Activated T-helper 17 cell treated with anti-CD3 and anti-CD28 coated beads, Interleukin-2, amount 50 U/mL, for 72 hours (primary cell): Measurements from ENCODE around the gene COL25A1. TPM values are rescaled to one million over a fixed set of nuclear protein-coding genes. Genes with fewer than 3 reads are reported as not detected.
A peak's percentile ranks its signal among the peaks of the same experiment; 100 is the strongest.

Source experiments
- ATAC-seq: fragments of 150-1000 bp; cut with Tn5 transposase; replicated peaks from 2 replicates; pipeline ENCODE4 v1.10.0; 2021; ENCODE audit warnings: mild to moderate bottlenecking, moderate library complexity
- H3K27ac Mint-ChIP-seq: one replicate; pipeline ENCODE4 v1.8.0; 2022; ENCODE audit warnings: mixed read lengths
- H3K27me3 Mint-ChIP-seq: one replicate; pipeline ENCODE4 v1.8.0; 2022; ENCODE audit warnings: mixed read lengths
- H3K36me3 Mint-ChIP-seq: one replicate; pipeline ENCODE4 v1.8.0; 2022; ENCODE audit warnings: low read depth, mild to moderate bottlenecking, mixed read lengths
- H3K4me1 Mint-ChIP-seq: one replicate; pipeline ENCODE4 v1.8.0; 2022; ENCODE audit warnings: mixed read lengths
- H3K4me3 Mint-ChIP-seq: one replicate; pipeline ENCODE4 v1.8.0; 2022; ENCODE audit warnings: mild to moderate bottlenecking, mixed read lengths
- H3K9me3 Mint-ChIP-seq: one replicate; pipeline ENCODE4 v1.8.0; 2022; ENCODE audit warnings: mixed read lengths
- total RNA-seq, 2 donors: library from RNA; stranded (reverse); gene quantifications; one replicate each; pipeline ENCODE4 v1.2.3, GENCODE V29; 2022

Gene COL25A1
- total RNA-seq, 2 donors from 2014 or later = 0.08 TPM; not detected in 1

DNA sequence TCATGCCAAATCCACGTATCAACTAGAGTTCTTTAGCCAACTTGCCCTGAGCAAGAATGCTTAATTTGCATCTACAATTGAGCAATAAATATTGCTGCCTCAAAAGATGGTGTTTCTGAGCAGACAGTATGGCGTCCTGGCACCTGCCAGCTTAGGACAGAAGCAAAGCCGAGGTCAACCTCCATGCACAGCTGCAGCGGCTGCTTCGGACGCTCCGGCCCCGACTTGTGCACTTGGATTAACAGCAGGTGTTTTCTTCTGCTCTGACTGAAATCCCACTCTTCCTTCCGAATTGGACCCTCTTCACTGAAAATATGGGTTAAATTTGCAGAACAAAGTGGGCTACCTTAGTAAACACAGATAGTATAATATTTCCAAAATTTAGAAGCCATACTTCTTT lies 324.4 kb downstream of the COL25A1 start:
- no peaks in the 10 kb centered on the region for H3K36me3 Mint-ChIP-seq
- H3K4me3 Mint-ChIP-seq = no peak overlapping the region
- H3K27me3 Mint-ChIP-seq = peaks cover 4% of the 10 kb centered on the region
- peaks cover 10% of the 10 kb centered on the region for H3K4me1 Mint-ChIP-seq
- H3K27ac Mint-ChIP-seq = no peak overlapping the region
- no peak for ATAC-seq
- H3K9me3 Mint-ChIP-seq = no peaks in the 10 kb centered on the region

DNA sequence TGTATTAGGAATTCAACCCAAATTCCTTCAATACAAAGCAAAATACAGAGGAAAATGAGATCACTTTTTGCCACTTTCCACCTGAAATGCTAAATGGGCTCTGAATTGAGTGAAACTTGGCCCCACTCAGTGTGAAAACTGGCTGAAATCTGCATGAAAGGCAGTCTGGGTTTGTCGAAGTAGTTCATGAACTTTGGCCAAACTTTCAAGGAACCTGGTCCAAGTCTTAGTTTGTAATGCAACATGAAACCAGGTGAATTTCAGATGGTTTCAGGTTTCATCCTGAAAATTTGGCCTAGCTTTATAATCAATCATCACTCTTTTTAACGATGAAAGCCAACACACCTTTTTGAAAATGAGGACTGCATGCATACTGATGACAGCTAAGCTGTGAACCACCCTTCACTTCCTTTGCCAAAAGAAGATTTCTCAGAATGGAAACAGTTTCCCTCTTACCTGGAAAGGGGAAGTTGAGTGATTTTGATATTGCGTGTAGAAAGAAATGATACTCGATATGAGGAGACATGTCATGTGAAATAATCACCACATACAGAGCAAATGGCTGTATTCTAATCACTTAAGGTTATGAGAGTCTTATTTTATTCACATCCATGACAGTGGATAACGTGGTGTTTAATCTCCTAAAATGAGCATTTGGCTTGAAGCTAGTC lies 329.7 kb downstream of the COL25A1 start:
- H3K9me3 Mint-ChIP-seq = peaks cover 5% of the 10 kb centered on the region
- no peaks in the 10 kb centered on the region for H3K27me3 Mint-ChIP-seq
- H3K4me3 Mint-ChIP-seq = peak overlapping the region; percentile 60
- H3K4me1 Mint-ChIP-seq = peaks cover 13% of the 10 kb centered on the region
- ATAC-seq = peak; percentile 92
- H3K27ac Mint-ChIP-seq = peak overlapping the region; percentile 61
- no peaks in the 10 kb centered on the region for H3K36me3 Mint-ChIP-seq

DNA sequence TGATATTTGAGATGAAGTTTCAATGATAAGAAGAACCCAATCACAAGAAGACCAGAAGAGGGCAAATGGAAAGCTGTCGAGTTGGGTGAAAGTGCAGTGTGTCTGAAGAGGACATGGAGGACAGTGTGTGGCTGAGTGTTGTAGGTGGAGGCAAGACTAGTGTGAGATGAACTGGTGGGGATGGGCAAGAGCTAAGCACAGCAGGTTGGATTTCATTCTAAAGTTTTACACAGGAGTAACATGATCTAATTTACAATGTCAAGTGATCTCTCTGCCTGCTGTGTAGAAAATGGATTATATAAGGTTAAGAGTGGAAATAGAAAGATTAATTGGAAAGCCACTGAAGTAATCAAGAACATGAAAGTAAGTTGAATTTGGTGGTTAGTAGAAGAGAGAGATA lies 331.0 kb downstream of the COL25A1 start:
- no peak overlapping the region for H3K27ac Mint-ChIP-seq
- peak overlapping the region; percentile 60 for H3K4me3 Mint-ChIP-seq
- H3K4me1 Mint-ChIP-seq = peaks cover 13% of the 10 kb centered on the region
- H3K9me3 Mint-ChIP-seq = peaks cover 5% of the 10 kb centered on the region
- no peaks in the 10 kb centered on the region for H3K27me3 Mint-ChIP-seq
- no peaks in the 10 kb centered on the region for H3K36me3 Mint-ChIP-seq
- no peak for ATAC-seq

DNA sequence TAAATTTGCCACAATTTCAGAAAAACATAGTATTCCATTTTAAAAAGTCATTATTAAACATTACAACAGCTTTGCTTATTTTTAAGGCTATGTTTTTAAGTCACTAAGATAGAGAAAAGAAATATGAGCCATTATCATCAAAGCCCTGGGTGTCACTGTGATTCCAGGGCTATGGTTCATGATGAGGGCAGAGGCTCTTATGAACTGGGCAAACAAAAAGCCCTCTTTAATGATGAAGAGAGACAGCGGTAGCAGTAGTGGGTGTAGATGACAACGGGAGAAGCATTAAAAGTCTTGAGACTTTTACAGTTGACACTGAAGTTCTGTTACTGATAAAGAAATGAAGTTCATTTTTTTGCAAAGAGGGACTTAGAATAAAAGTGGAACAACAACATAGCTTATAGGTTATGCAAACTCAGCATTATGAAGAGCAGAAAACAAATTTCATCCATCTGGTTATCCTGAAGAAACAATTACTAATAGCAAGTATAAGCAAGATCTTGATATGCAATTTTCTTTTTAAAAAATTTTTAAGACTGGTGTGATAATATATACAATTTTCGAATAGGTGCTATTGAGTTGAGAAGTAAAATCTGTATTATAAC lies 336.9 kb downstream of the COL25A1 start:
- no peak overlapping the region for H3K4me3 Mint-ChIP-seq
- H3K4me1 Mint-ChIP-seq = no peaks in the 10 kb centered on the region
- H3K36me3 Mint-ChIP-seq = no peaks in the 10 kb centered on the region
- H3K27me3 Mint-ChIP-seq = peaks cover 4% of the 10 kb centered on the region
- H3K27ac Mint-ChIP-seq = no peak overlapping the region
- no peaks in the 10 kb centered on the region for H3K9me3 Mint-ChIP-seq
- no peak for ATAC-seq

DNA sequence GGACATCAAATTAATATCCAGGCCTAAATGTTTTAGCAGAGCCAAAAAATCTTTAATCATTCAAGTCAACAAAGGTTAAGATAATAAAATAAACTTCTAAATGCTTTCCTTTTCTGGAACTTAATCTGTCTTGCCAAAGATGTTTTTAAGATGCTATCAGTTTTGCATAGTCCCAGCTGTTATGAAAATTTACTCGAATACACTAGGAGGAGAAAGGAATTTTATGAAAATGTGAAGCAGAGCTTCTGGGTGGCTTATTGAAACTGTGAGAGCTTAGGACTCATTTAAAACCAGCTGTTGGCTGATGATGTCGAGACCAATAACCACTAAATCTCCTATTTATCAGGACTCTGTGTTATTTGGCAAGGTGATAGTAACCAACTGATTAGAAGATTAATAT lies 337.4 kb downstream of the COL25A1 start:
- no peaks in the 10 kb centered on the region for H3K36me3 Mint-ChIP-seq
- H3K4me1 Mint-ChIP-seq = no peaks in the 10 kb centered on the region
- H3K9me3 Mint-ChIP-seq = no peaks in the 10 kb centered on the region
- H3K4me3 Mint-ChIP-seq = no peak overlapping the region
- no peak overlapping the region for H3K27ac Mint-ChIP-seq
- no peak for ATAC-seq
- H3K27me3 Mint-ChIP-seq = peaks cover 4% of the 10 kb centered on the region

DNA sequence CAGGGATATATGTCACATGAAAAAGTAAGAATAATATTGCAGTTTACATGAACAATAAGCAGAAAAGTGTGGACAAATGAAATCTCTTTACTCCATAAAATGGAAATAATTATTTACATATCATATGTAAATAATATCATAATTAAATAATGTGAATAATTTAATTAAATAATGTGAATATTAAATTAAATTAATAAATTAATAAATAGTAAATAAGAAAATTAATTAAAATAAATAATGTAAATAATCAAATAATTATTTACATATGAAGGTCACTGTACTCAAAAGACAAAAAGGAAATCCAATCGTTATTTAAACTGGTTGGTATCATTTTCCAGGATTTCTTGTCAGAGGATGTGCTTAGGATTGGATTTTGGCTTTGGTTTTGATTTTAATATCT lies 338.5 kb downstream of the COL25A1 start:
- ATAC-seq = no peak
- H3K9me3 Mint-ChIP-seq = no peaks in the 10 kb centered on the region
- no peaks in the 10 kb centered on the region for H3K4me1 Mint-ChIP-seq
- peaks cover 4% of the 10 kb centered on the region for H3K27me3 Mint-ChIP-seq
- H3K4me3 Mint-ChIP-seq = no peak overlapping the region
- H3K36me3 Mint-ChIP-seq = no peaks in the 10 kb centered on the region
- H3K27ac Mint-ChIP-seq = no peak overlapping the region

DNA sequence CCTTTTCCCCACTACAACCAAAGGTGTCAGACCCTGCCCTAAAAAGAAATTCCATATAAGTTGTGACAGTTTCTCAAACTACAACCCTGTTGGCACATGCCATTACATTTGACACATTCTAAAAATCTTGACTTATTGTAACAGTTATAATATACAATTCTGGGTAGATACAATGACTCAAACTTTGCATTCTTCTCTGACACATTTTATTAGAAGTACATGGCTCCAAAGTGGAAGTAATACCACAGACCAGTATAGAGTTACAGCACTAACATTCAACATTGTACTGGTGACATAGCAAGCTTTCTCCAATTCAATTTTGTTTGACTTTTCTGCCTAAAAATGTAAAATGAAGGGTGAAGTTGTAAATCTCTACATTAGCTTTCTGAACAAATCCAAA lies 343.0 kb downstream of the COL25A1 start:
- H3K9me3 Mint-ChIP-seq = no peaks in the 10 kb centered on the region
- H3K27ac Mint-ChIP-seq = no peak overlapping the region
- H3K4me3 Mint-ChIP-seq = no peak overlapping the region
- no peak for ATAC-seq
- peaks cover 12% of the 10 kb centered on the region for H3K27me3 Mint-ChIP-seq
- no peaks in the 10 kb centered on the region for H3K36me3 Mint-ChIP-seq
- no peaks in the 10 kb centered on the region for H3K4me1 Mint-ChIP-seq

DNA sequence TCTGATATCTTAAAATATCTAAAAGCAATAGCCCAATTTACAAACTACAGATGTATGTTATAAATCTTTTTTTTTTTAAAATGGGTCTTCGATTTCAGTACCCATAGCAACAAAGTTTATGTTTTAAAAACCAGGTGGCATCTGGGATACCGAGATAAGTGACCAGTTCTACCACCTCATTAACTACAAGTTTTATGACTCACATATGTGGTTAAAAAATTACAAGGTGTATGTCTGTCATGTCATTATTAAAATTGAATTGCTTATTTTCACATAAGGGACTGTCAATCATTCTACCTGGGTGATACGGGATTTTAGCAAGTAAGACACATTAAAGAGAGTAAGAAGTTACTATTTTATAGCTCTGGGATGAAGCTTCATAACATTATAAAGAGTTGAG lies 347.6 kb downstream of the COL25A1 start:
- Mint-ChIP-seq H3K36me3 (no peaks in the 10 kb centered on the region), H3K4me1 (no peaks in the 10 kb centered on the region), H3K9me3 (no peaks in the 10 kb centered on the region), H3K27ac (no peak overlapping the region), H3K27me3 (peaks cover 8% of the 10 kb centered on the region), H3K4me3 (no peak overlapping the region)
- ATAC-seq = no peak

DNA sequence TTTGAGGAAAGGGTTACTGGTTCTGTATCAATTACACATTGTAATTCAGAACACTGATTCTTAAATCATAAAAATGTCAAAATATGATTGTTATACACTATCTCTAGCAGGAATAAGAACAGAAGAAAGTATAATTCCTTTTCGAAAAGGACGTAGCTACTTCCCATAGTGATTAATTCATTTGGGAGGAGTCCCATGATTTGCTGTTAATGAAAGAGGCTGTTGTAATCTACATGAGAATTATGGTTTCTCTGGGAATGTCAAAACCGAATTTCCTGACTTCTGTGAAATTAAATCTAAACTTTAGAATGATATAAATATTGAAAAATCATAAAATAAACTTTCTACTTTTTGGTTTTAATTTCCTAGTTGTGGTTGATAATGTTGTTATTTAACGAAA lies 348.5 kb downstream of the COL25A1 start:
- no peaks in the 10 kb centered on the region for H3K4me1 Mint-ChIP-seq
- ATAC-seq = no peak

DNA sequence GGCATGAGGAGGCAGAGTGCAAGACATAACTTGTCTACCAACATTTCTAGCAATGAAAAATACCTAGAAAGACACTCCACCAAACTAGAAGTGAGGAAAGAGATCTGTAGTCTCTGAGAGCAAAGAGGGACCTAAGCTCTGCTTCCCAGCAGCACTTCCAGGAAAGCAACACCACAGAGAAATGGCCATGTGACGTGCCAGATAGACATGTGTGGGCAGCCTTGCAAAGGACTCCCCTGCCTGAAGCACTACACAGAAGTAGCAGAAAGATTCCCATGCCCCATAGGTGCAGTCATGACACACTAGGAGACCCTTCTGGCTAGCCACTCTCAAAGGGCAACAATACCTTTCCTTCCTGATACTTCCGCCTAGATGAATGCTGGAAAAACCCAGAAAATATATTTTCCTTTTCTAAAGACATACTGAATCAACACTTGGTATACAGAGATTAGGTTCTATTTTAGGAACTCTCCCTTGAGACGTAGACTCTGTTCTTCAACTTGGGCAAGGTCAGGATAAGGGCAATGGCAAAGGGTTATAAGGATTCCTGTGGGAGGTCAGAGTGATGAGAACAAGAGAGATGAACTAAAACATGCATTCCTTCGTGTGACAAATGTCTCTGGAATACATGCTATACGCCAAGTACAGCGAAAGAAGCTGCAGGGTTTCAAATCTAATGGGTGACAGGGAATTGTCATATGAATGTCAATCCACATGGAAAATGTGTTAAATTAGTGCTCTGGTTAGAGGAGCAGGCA lies 352.1 kb downstream of the COL25A1 start:
- Mint-ChIP-seq H3K36me3 (no peaks in the 10 kb centered on the region), H3K27ac (no peak overlapping the region), H3K4me3 (no peak overlapping the region), H3K4me1 (no peaks in the 10 kb centered on the region), H3K9me3 (no peaks in the 10 kb centered on the region), H3K27me3 (peaks cover 3% of the 10 kb centered on the region)
- no peak for ATAC-seq

More for the DNA sequence above, 348.5 kb downstream of the COL25A1 start:
- Mint-ChIP-seq H3K4me3 (no peak overlapping the region), H3K36me3 (no peaks in the 10 kb centered on the region), H3K27ac (no peak overlapping the region), H3K9me3 (no peaks in the 10 kb centered on the region), H3K27me3 (peaks cover 8% of the 10 kb centered on the region)

DNA sequence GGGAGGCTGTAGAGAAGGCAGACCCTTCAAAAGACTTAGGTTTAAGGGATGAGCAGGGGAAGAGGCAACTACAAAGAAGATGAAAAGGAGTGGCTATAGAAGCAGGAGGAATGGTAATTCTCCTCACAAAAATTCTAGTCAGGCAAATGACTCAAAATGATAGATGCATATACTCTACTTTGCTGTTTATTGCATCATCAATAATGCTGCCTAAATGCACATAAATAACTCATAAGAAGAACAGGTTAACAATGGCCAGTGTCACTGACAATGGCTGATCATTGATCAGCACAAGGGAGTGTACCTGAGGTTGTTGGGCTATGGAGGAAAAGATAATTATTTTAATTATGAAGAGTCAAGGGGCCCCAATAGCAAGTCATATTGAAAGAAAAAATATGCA lies 354.9 kb downstream of the COL25A1 start:
- no peaks in the 10 kb centered on the region for H3K9me3 Mint-ChIP-seq
- no peak overlapping the region for H3K4me3 Mint-ChIP-seq
- no peaks in the 10 kb centered on the region for H3K36me3 Mint-ChIP-seq
- H3K27ac Mint-ChIP-seq = no peak overlapping the region
- no peak for ATAC-seq
- H3K4me1 Mint-ChIP-seq = no peaks in the 10 kb centered on the region
- peaks cover 5% of the 10 kb centered on the region for H3K27me3 Mint-ChIP-seq

DNA sequence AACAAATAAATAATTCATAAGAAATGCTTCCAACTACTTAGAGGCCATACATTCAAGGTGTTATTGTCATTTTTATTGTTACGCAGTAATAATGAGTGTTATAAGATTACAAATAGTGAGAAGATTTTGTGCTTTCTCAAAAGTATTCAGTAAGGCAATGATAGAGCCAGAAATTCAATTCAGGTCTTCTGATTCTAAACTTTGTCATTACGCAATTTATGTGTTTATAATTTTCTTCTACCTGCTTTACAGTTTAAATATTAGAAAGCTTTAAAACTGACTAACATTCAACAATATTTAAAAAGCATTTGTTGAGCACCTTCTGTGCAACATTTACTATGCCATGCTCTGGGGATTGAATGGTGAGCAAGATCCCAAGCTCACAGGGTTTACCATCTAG lies 356.2 kb downstream of the COL25A1 start:
- H3K36me3 Mint-ChIP-seq = no peaks in the 10 kb centered on the region
- H3K27ac Mint-ChIP-seq = no peak overlapping the region
- no peak for ATAC-seq
- no peak overlapping the region for H3K4me3 Mint-ChIP-seq
- H3K4me1 Mint-ChIP-seq = no peaks in the 10 kb centered on the region
- H3K9me3 Mint-ChIP-seq = no peaks in the 10 kb centered on the region
- H3K27me3 Mint-ChIP-seq = peaks cover 5% of the 10 kb centered on the region

DNA sequence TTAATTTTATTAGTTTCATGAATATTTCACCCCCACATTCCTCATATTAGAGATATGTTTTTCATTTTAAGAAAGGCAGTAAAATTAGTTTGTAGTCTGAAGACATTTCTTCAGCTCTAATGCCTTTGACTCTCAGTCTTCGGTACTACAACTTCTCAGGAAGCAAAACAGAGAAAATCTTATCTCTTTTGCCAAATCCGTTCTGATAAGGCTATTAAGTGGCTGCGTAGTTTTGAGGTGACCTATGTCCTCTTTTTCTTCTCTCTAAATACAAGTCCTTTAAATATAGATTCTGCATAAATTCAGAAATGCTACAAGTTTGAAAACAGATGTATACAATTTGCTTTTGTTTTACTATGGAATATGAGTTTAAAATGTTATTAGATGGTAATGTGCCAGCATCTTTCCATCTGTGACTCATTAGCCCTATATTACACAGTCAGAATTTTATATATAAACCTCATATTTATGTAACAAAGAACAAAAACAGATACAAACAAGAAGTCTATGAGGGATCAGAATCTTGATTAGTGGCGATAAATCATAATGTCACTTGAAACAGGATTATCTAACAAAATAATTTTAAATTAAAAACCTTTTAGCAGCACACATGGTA lies 358.4 kb downstream of the COL25A1 start:
- H3K4me3 Mint-ChIP-seq = no peak overlapping the region
- no peaks in the 10 kb centered on the region for H3K4me1 Mint-ChIP-seq
- no peak overlapping the region for H3K27ac Mint-ChIP-seq
- peaks cover 5% of the 10 kb centered on the region for H3K27me3 Mint-ChIP-seq
- ATAC-seq = no peak
- no peaks in the 10 kb centered on the region for H3K9me3 Mint-ChIP-seq
- H3K36me3 Mint-ChIP-seq = no peaks in the 10 kb centered on the region

DNA sequence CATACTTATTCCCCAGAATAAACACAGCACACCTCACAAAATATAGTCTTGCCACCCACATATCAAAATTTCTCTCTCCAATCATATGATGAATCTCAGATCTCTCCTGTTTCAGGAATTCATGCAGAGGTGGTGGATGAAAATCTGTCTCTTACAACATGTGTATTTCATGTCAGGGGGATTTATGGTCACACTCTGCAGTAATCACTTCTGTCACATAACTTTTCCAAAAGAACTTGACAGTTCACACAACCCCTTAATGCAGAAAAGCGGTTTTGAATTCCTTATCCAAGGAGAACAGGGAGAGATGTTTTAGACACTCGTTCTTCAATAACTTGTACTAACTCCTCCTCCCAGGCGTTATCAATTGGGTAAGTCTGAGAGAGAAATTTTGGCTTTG lies 359.1 kb downstream of the COL25A1 start:
- ATAC-seq = no peak
- Mint-ChIP-seq H3K4me3 (no peak overlapping the region), H3K27me3 (peaks cover 5% of the 10 kb centered on the region), H3K27ac (no peak overlapping the region), H3K36me3 (no peaks in the 10 kb centered on the region), H3K9me3 (no peaks in the 10 kb centered on the region), H3K4me1 (no peaks in the 10 kb centered on the region)
